NCI-H82 (cell line): Measurements from ENCODE around the gene GAS2L3.
"Not testable (repeated sequence)": the region's sequence is repeated elsewhere in the genome, so short reads cannot be mapped to it uniquely, and the experiment has no call there.

Experiments
- DNase-seq: peaks from one replicate; lab custom pipeline; 2025; lab: John Stamatoyannopoulos, UW

The GAS2L3 gene

GRCh38 chr12:100573292-100574186 lies at the start of gene GAS2L3:
GAS2L3 (plus strand) TSS chr12:100573684; CDS start chr12:100594905, 21,221 bp downstream.
- DNase-seq: peak; percentile 92

- DNase-seq: no peak
Measured at GRCh38 chr12:100528034-100528433, 45.5 kb upstream of the GAS2L3 start.

GRCh38 chr12:100528471-100529127 lies 44.9 kb upstream of the GAS2L3 start:
- no peak for DNase-seq

- DNase-seq: no peak
Measured at GRCh38 chr12:100529756-100530350, 43.6 kb upstream of the GAS2L3 start.

GRCh38 chr12:100533376-100533775 lies 40.1 kb upstream of the GAS2L3 start:
- DNase-seq: no peak

GRCh38 chr12:100534625-100535227 lies 38.8 kb upstream of the GAS2L3 start:
- DNase-seq: no peak

- no peak for DNase-seq
Measured at GRCh38 chr12:100539202-100539601, 34.3 kb upstream of the GAS2L3 start.

GRCh38 chr12:100544165-100544564 lies 29.3 kb upstream of the GAS2L3 start:
- DNase-seq: no peak

- DNase-seq: no peak
Measured at GRCh38 chr12:100545092-100545491, 28.4 kb upstream of the GAS2L3 start.

- DNase-seq: peak; percentile 81
Measured at GRCh38 chr12:100553936-100554335, 19.5 kb upstream of the GAS2L3 start.

- DNase-seq: peak; percentile 82
Measured at GRCh38 chr12:100554608-100555077, 18.8 kb upstream of the GAS2L3 start.

- DNase-seq: no peak
Measured at GRCh38 chr12:100555722-100556121, 17.8 kb upstream of the GAS2L3 start.

- DNase-seq: no peak
Measured at GRCh38 chr12:100557357-100557756, 16.1 kb upstream of the GAS2L3 start.

GRCh38 chr12:100559261-100559660 lies 14.2 kb upstream of the GAS2L3 start:
- DNase-seq: not testable (repeated sequence)

- no peak for DNase-seq
Measured at GRCh38 chr12:100564090-100564489, 9.4 kb upstream of the GAS2L3 start.

- no peak for DNase-seq
Measured at GRCh38 chr12:100564905-100565467, 8.5 kb upstream of the GAS2L3 start.

GRCh38 chr12:100565987-100566545 lies 7.4 kb upstream of the GAS2L3 start:
- DNase-seq: no peak

- no peak for DNase-seq
Measured at GRCh38 chr12:100566887-100567637, 6.4 kb upstream of the GAS2L3 start.

- no peak for DNase-seq
Measured at GRCh38 chr12:100567945-100568344, 5.5 kb upstream of the GAS2L3 start.

GRCh38 chr12:100572184-100572583 lies 1.3 kb upstream of the GAS2L3 start:
- DNase-seq: no peak
